GM21717 (cell line): ENCODE data around the gene FRYL.
"Not testable (repeated sequence)": the region's sequence is repeated elsewhere in the genome, so short reads cannot be mapped to it uniquely, and the experiment has no call there.

Source experiments
- ATAC-seq: cut with Tn5 transposase; IDR thresholded peaks from one replicate; pipeline ENCODE4 v1.9.1; 2021; ENCODE audit warnings: mild to moderate bottlenecking, moderate library complexity; ENCODE audit not compliant: unreplicated experiment

The FRYL gene

GRCh38 chr4:48748949-48749596 is 31.0 kb downstream of the FRYL start:
- ATAC-seq = no peak

- ATAC-seq = no peak
Observed at GRCh38 chr4:48746608-48747362, 33.3 kb downstream of the FRYL start.

- not testable (repeated sequence) for ATAC-seq
Observed at GRCh38 chr4:48745223-48745622, 34.9 kb downstream of the FRYL start.

GRCh38 chr4:48742412-48742811 is 37.7 kb downstream of the FRYL start:
- no peak for ATAC-seq

GRCh38 chr4:48739560-48740019 is 40.5 kb downstream of the FRYL start:
- no peak for ATAC-seq

- no peak for ATAC-seq
Observed at GRCh38 chr4:48738856-48739255, 41.2 kb downstream of the FRYL start.

- ATAC-seq = not testable (repeated sequence)
Observed at GRCh38 chr4:48728906-48729496, 51.1 kb downstream of the FRYL start.

GRCh38 chr4:48727666-48728459 is 52.2 kb downstream of the FRYL start:
- no peak for ATAC-seq

- no peak for ATAC-seq
Observed at GRCh38 chr4:48725414-48725813, 54.7 kb downstream of the FRYL start.

- ATAC-seq = no peak
Observed at GRCh38 chr4:48722509-48723446, 57.3 kb downstream of the FRYL start.

GRCh38 chr4:48720459-48720858 is 59.6 kb downstream of the FRYL start:
- ATAC-seq = no peak

- ATAC-seq = no peak
Observed at GRCh38 chr4:48718818-48719465, 61.1 kb downstream of the FRYL start.

GRCh38 chr4:48716285-48716684 is 63.8 kb downstream of the FRYL start:
- ATAC-seq = not testable (repeated sequence)

GRCh38 chr4:48710446-48711209 is 69.5 kb downstream of the FRYL start:
- no peak for ATAC-seq

- ATAC-seq = no peak
Observed at GRCh38 chr4:48709901-48710300, 70.2 kb downstream of the FRYL start.

GRCh38 chr4:48708610-48709009 is 71.5 kb downstream of the FRYL start:
- ATAC-seq = no peak

GRCh38 chr4:48706736-48707135 is 73.3 kb downstream of the FRYL start:
- no peak for ATAC-seq

GRCh38 chr4:48705609-48706008 is 74.5 kb downstream of the FRYL start:
- no peak for ATAC-seq
